HepG2 (cell line): ENCODE measurements around the gene ACOXL. TPM values are rescaled to one million over a fixed set of nuclear protein-coding genes. Genes with fewer than 3 reads are reported as not detected.

ENCODE experiments used
- AHR ChIP-seq: IDR thresholded peaks from 2 replicates; pipeline ENCODE4 v1.6.1; 2018; ENCODE audit warnings: missing genetic modification reagents, missing compliant biosample characterization
- ARID5B ChIP-seq: IDR thresholded peaks from 2 replicates; pipeline ENCODE4 v1.4.0; 2020; ENCODE audit warnings: mild to moderate bottlenecking, missing genetic modification reagents
- CTCF ChIP-seq: sonication (generic); formaldehyde crosslinking; IDR thresholded peaks from 2 replicates; pipeline ENCODE4 v1.5.0; 2020; ENCODE audit warnings: mild to moderate bottlenecking, missing genetic modification reagents, moderate library complexity
- MED1 ChIP-seq: sonication (generic); formaldehyde crosslinking; IDR thresholded peaks from 2 replicates; pipeline ENCODE4 v1.4.0; 2020; ENCODE audit warnings: missing genetic modification reagents
- MLX ChIP-seq: IDR thresholded peaks from 2 replicates; pipeline ENCODE4 v1.6.1; 2016
- PAXIP1 ChIP-seq: sonication (generic); formaldehyde crosslinking; conservative IDR thresholded peaks from 2 replicates; pipeline ENCODE4 v1.4.0; 2020; ENCODE audit warnings: mild to moderate bottlenecking, missing genetic modification reagents, moderate library complexity
- RFXANK ChIP-seq: IDR thresholded peaks from 2 replicates; pipeline ENCODE4 v1.6.1; 2016
- SMAD1 ChIP-seq: sonication (generic); formaldehyde crosslinking; IDR thresholded peaks from 2 replicates; pipeline ENCODE4 v1.4.0; 2020; ENCODE audit warnings: missing genetic modification reagents, low read depth, mild to moderate bottlenecking, borderline replicate concordance
- SOX5 ChIP-seq: IDR thresholded peaks from 2 replicates; pipeline ENCODE4 v1.6.1; 2016; ENCODE audit warnings: borderline replicate concordance
- SOX6 ChIP-seq, 2 experiments: fragments of 450-650 bp in 1 of 2; sonication (generic) in 1 of 2; formaldehyde crosslinking in 1 of 2; IDR thresholded peaks; 2 replicates each; pipeline versions ENCODE4 v1.4.0 to v1.6.1; 2017 to 2020; ENCODE audit warnings: antibody characterized with exemption in 1 of 2, mild to moderate bottlenecking in 1 of 2, missing genetic modification reagents in 1 of 2
- SSRP1 ChIP-seq: IDR thresholded peaks from 2 replicates; pipeline ENCODE4 v1.6.1; 2016; ENCODE audit warnings: control low read depth
- THRA ChIP-seq: sonication (generic); formaldehyde crosslinking; IDR thresholded peaks from 2 replicates; pipeline ENCODE4 v1.4.0; 2020; ENCODE audit warnings: missing genetic modification reagents, borderline replicate concordance
- ZBTB38 ChIP-seq: sonication (generic); formaldehyde crosslinking; IDR thresholded peaks from 2 replicates; pipeline ENCODE4 v1.5.1; 2020; ENCODE audit warnings: mild to moderate bottlenecking, missing genetic modification reagents
- ZBTB7B ChIP-seq: sonication (generic); formaldehyde crosslinking; IDR thresholded peaks from 2 replicates; pipeline ENCODE4 v1.4.0; 2020; ENCODE audit warnings: missing genetic modification reagents
- ZNF124 ChIP-seq: sonication (generic); formaldehyde crosslinking; IDR thresholded peaks from 2 replicates; pipeline ENCODE4 v1.4.0; 2020; ENCODE audit warnings: missing genetic modification reagents
- ZNF331 ChIP-seq: sonication (generic); formaldehyde crosslinking; IDR thresholded peaks from 2 replicates; pipeline ENCODE4 v1.4.0; 2020; ENCODE audit warnings: missing genetic modification reagents
- ZNF556 ChIP-seq: sonication (generic); formaldehyde crosslinking; IDR thresholded peaks from 2 replicates; pipeline ENCODE4 v1.4.0; 2020; ENCODE audit warnings: mild to moderate bottlenecking, missing genetic modification reagents, borderline replicate concordance
- ZNF614 ChIP-seq: IDR thresholded peaks from 2 replicates; pipeline ENCODE4 v1.6.1; 2018; ENCODE audit warnings: missing biosample characterization, missing genetic modification reagents, inconsistent platforms, borderline replicate concordance
- ZNF670 ChIP-seq: sonication (generic); formaldehyde crosslinking; IDR thresholded peaks from 2 replicates; pipeline ENCODE4 v1.8.0; 2022; ENCODE audit warnings: mild to moderate bottlenecking, missing genetic modification reagents, borderline replicate concordance
- polyA plus RNA-seq, 8 experiments: library from polyadenylated mRNA; depleted of rRNA in 3 of 8; stranded (reverse) in 7 of 8; unstranded in 1 of 8; fragments of >200 nt; fragmentation: Illumina TruSeq in 4 of 8; extraction: Trizol in 4 of 8; gene quantifications; 2 replicates each; pipeline versions ENCODE4 v1.2.1 to v1.2.3, GENCODE V29; 2011 to 2016; ENCODE audit warnings: low read depth in 4 of 8, missing spikeins in 1 of 8, mixed read lengths in 1 of 8; ENCODE audit not compliant: insufficient read depth in 1 of 8
- total RNA-seq, 5 experiments: library from RNA; depleted of rRNA; stranded (reverse); fragments of >200 nt; fragmentation: Illumina TruSeq; extraction: Trizol; gene quantifications; 2 replicates each; pipeline ENCODE4 v1.2.3, GENCODE V29; 2016; ENCODE audit warnings: low read depth in 1 of 5

The ACOXL gene
- total and polyA plus RNA-seq, 2 of the 13 experiments (the other 11 are each of a cell fraction or from before 2014, with no cell fraction given) = not detected

- TF ChIP-seq ZBTB38 = 0 out of 2 replicates have a peak, but pooled peaks have one; percentile 28
- peak; percentile 99 for TF ChIP-seq ZNF614 (CRISPR knock-in tag)
- TF ChIP-seq ZBTB7B = peak; percentile 75; the same call in 1 of the 2 replicates
- TF ChIP-seq SMAD1 (CRISPR knock-in tag) = no peak
- TF ChIP-seq THRA (CRISPR knock-in tag) = peak; percentile 23; the same call in 1 of the 2 replicates
- peak; percentile 55; the same call in 1 of the 2 replicates for TF ChIP-seq ZNF331
- 0 out of 2 replicates have a peak, but pooled peaks have one; percentile 62 for TF ChIP-seq SSRP1 (CRISPR knock-in tag)
- TF ChIP-seq ARID5B = peak; percentile 50; the same call in 1 of the 2 replicates
- TF ChIP-seq CTCF (CRISPR knock-in tag) = peak; percentile 24; the same call in 1 of the 2 replicates
- TF ChIP-seq ZNF556 (CRISPR knock-in tag) = peak; percentile 61; the same call in 1 of the 2 replicates
- TF ChIP-seq ZNF124 (CRISPR knock-in tag) = 0 out of 2 replicates have a peak, but pooled peaks have one; percentile 46
- TF ChIP-seq RFXANK (CRISPR knock-in tag) = no peak
- TF ChIP-seq SOX5 (CRISPR knock-in tag) = peak; percentile 88; the same call in 1 of the 2 replicates
- TF ChIP-seq MLX (CRISPR knock-in tag) = 0 out of 2 replicates have a peak, but pooled peaks have one; percentile 26
- 0 out of 2 replicates have a peak, but pooled peaks have one; percentile 41 for TF ChIP-seq AHR (CRISPR knock-in tag)
- TF ChIP-seq MED1 (CRISPR knock-in tag) = peak; percentile 18; the same call in 1 of the 2 replicates
- TF ChIP-seq ZNF670 (CRISPR knock-in tag) = 0 out of 2 replicates have a peak, but pooled peaks have one; percentile 34
- TF ChIP-seq SOX6 (IDR thresholded peaks at IDR 0.05) = no peak
- peak; percentile 67; the same call in 1 of the 2 replicates for TF ChIP-seq SOX6 (CRISPR knock-in tag; IDR thresholded peaks at IDR 0.05)
- peak; percentile 52; the same call in 1 of the 2 replicates for TF ChIP-seq PAXIP1
These were observed 423.2 kb downstream of the ACOXL start (continued) for GRCh38 chr2:111155610-111156009.
